ENCODE results near the gene MVD.

MVD gene

DNA sequence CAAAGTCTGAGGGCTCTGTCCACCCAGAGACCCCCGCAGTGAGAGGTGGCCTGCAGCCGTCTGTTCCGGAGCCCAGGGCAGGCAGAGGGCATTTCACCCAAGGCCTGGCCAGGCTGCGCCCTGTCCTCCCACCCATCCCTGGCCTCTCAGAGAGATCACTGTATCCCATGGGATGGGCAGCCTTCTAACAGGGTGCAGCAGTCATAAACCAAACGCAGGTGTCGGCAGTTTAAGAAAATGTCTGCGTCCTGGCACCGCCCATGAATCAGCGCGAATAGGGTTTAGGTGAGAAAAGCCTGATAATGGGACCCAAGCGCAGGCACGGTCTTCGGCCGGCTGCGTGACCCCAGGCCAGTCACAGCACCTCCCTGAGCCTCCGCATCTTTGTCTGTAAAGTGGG is 17.4 kb downstream of the MVD start:
- peak overlapping the region; percentile 58 to 80 for H3K27ac Mint-ChIP-seq
- ATAC-seq (replicated peaks) (no peak), DNase-seq (no peak)
- no peaks in the 10 kb centered on the region for H3K9me3 Mint-ChIP-seq
- peaks cover 0 to 2% of the 10 kb centered on the region in 2 donors for H3K27me3 Mint-ChIP-seq
- peaks cover 24 to 27% of the 10 kb centered on the region in 2 donors for H3K4me1 Mint-ChIP-seq (ENCODE audit: low read depth in 2 of 2)
- peaks cover 75% of the 10 kb centered on the region for H3K36me3 Mint-ChIP-seq (ENCODE audit: insufficient read depth)
- H3K4me3 Mint-ChIP-seq, result no peak overlapping the region

- DNase-seq (no peak), ATAC-seq (replicated peaks) (no peak)
- Mint-ChIP-seq H3K36me3 (ENCODE audit: insufficient read depth) (peaks cover 63% of the 10 kb centered on the region), H3K4me1 (ENCODE audit: low read depth in 2 of 2) (peaks cover 23 to 26% of the 10 kb centered on the region in 2 donors), H3K9me3 (no peaks in the 10 kb centered on the region), H3K27me3 (peaks cover 0 to 9% of the 10 kb centered on the region in 2 donors), H3K27ac (peak overlapping the region in 1 of 2 donors; percentile 13), H3K4me3 (no peak overlapping the region)
Measured at GRCh38 chr16:88643644-88643932, 19.3 kb downstream of the MVD start.

- H3K36me3 Mint-ChIP-seq (ENCODE audit: insufficient read depth), result peaks cover 64% of the 10 kb centered on the region
- peaks cover 29% of the 10 kb centered on the region in 2 donors for H3K4me1 Mint-ChIP-seq (ENCODE audit: low read depth in 2 of 2)
- H3K4me3 Mint-ChIP-seq, result no peak overlapping the region
- DNase-seq (no peak), ATAC-seq (replicated peaks) (no peak)
- H3K27ac Mint-ChIP-seq, result no peak overlapping the region
- H3K27me3 Mint-ChIP-seq, result peaks cover 0 to 9% of the 10 kb centered on the region in 2 donors
- H3K9me3 Mint-ChIP-seq, result no peaks in the 10 kb centered on the region
Measured at GRCh38 chr16:88642881-88643643, 19.8 kb downstream of the MVD start.

GRCh38 chr16:88640498-88641247 is 22.2 kb downstream of the MVD start:
- ATAC-seq (replicated peaks) (no peak), DNase-seq (no peak)
- Mint-ChIP-seq H3K27me3 (peaks cover 0 to 9% of the 10 kb centered on the region in 2 donors), H3K4me3 (peak overlapping the region; percentile 45 to 64), H3K27ac (peak overlapping the region; percentile 49 to 82), H3K36me3 (ENCODE audit: insufficient read depth) (peaks cover 70% of the 10 kb centered on the region), H3K4me1 (ENCODE audit: low read depth in 2 of 2) (peaks cover 43 to 46% of the 10 kb centered on the region in 2 donors), H3K9me3 (peaks cover 0 to 3% of the 10 kb centered on the region in 2 donors)

DNA sequence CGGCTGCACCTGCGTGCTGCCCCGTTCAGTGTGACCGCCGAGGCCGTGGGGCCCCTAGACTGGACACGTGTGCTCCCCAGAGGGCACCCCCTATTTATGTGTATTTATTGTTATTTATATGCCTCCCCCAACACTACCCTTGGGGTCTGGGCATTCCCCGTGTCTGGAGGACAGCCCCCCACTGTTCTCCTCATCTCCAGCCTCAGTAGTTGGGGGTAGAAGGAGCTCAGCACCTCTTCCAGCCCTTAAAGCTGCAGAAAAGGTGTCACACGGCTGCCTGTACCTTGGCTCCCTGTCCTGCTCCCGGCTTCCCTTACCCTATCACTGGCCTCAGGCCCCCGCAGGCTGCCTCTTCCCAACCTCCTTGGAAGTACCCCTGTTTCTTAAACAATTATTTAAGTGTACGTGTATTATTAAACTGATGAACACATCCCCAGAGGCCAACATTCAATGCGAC is 22.8 kb downstream of the MVD start:
- Mint-ChIP-seq H3K27me3 (peaks cover 0 to 9% of the 10 kb centered on the region in 2 donors), H3K4me1 (ENCODE audit: low read depth in 2 of 2) (peaks cover 44 to 48% of the 10 kb centered on the region in 2 donors), H3K36me3 (ENCODE audit: insufficient read depth) (peaks cover 70% of the 10 kb centered on the region), H3K4me3 (peak overlapping the region; percentile 45 to 64), H3K27ac (peak overlapping the region in 1 of 2 donors; percentile 82), H3K9me3 (peaks cover 0 to 3% of the 10 kb centered on the region in 2 donors)
- ATAC-seq (replicated peaks) (no peak), DNase-seq (no peak)

DNA sequence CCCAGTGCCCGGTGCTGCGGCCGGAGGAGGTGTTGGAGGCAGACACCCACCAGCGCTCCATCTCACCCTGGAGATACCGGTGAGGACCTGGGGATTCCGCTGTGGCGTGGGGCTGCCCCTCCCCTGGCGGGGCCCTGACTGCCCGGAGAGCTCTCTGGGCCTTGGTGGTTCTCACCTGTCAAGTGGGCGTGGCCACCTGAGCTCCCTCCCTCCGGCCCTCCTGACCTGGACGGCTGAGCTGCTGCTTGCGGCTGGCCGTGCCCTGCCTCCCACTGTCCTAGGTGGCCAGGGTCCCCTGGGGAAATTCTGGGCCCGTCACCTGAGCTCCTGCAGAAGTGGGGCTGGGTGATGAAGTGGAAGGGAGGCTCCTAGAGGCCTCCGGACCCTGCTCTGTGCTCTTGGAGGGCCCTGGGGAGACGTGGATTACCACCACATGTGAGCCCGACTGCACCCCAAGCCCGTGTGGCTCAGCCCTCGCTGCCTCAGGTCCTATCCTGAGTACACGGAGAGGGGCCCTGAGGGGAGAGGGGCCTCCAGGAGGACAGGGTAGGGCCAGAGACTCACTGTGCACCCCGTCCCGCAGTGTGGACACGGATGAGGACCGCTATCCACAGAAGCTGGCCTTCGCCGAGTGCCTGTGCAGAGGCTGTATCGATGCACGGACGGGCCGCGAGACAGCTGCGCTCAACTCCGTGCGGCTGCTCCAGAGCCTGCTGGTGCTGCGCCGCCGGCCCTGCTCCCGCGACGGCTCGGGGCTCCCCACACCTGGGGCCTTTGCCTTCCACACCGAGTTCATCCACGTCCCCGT is 23.5 kb downstream of the MVD start:
- peaks cover 0 to 9% of the 10 kb centered on the region in 2 donors for H3K27me3 Mint-ChIP-seq
- peak overlapping the region in 1 of 2 donors; percentile 82 for H3K27ac Mint-ChIP-seq
- peaks cover 42% of the 10 kb centered on the region in 2 donors for H3K4me1 Mint-ChIP-seq (ENCODE audit: low read depth in 2 of 2)
- peaks cover 0 to 3% of the 10 kb centered on the region in 2 donors for H3K9me3 Mint-ChIP-seq
- peak overlapping the region in 1 of 2 donors; percentile 64 for H3K4me3 Mint-ChIP-seq
- ATAC-seq (replicated peaks) (no peak), DNase-seq (no peak)
- H3K36me3 Mint-ChIP-seq (ENCODE audit: insufficient read depth), result peaks cover 69% of the 10 kb centered on the region

DNA sequence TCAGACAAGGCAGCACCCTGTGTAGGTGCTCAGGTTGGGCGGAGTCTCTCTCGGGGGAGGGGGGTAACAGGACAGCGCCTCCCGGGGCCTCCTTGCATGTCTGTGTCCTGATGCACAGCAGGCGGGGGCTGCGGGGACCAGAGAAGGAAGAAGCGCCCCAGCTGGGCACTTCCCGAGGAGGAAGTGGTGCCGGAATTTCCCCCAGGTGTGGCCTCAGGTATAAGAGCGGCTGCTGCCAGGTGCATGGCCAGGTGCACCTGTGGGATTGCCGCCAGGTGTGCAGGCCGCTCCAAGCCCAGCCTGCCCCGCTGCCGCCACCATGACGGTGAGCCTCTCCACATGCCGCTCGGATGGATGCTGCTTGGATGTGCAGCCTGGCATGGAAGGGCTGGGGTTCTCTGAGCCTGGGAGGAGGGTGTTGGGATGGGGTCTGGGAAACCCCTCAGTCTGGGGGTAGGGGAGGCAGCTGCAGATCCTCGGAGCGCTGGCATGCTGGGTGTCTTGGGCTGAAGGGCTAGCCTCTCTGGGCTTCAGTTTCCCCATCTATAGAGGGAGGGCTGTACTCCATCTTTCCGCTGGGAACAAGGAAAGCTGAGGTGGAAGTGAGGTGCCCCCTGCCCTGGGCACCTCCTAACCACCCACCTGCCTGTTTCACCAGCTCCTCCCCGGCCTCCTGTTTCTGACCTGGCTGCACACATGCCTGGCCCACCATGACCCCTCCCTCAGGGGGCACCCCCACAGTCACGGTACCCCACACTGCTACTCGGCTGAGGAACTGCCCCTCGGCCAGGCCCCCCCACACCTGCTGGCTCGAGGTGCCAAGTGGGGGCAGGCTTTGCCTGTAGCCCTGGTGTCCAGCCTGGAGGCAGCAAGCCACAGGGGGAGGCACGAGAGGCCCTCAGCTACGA is 24.3 kb downstream of the MVD start, which contains the start of gene IL17C:
Gene IL17C (plus strand): TSS at position 250 of the 908 bp plus-strand sequence. CDS start 70 bp downstream, at position 320.
- peaks cover 72% of the 10 kb centered on the region for H3K36me3 Mint-ChIP-seq (ENCODE audit: insufficient read depth)
- peaks cover 0 to 3% of the 10 kb centered on the region in 2 donors for H3K9me3 Mint-ChIP-seq
- ATAC-seq (replicated peaks) (no peak), DNase-seq (no peak)
- H3K4me1 Mint-ChIP-seq (ENCODE audit: low read depth in 2 of 2), result peaks cover 40 to 42% of the 10 kb centered on the region in 2 donors
- peaks cover 0 to 9% of the 10 kb centered on the region in 2 donors for H3K27me3 Mint-ChIP-seq
- H3K27ac Mint-ChIP-seq, result peak within 1 kb of the TSS; percentile 82 to 93
- peak within 1 kb of the TSS; percentile 61 to 67 for H3K4me3 Mint-ChIP-seq

DNA sequence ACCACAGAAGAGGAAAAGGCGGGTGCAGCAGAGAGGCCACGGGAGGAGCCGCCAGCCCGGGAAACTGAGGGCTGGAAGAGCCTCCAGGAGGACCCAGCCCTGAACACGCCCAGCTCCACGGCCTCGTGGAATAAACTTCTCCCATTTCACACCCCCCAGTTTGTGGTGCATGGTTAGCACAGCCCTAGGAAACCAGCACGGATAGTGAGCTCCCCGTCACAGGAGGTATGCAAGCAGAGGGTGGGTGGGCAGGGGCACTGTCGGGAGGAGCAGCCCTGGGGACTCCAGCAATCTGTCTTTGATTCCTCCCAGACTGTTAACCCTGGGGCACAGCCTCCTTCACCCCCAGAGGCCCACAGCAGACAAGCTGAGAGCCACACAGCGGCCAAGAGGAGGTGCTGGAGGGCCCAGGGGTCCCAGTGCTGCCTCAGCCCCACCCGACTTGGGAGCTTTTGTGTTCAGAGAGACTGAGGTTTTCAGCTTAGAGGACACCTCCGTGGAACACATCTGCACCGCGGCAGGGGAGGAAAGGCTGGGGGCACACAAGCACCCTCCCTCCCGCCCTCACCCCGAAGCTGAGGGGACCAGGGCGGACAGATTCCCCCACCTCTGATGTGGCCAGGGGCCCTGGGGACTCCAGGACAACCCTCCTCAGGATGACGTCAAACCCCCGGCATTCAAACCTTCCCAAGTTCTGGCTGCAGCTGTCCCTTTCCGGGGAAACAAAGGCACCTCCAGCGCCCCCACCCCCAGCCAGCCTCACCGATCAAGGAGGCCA is 26.2 kb downstream of the MVD start:
- no peak for ATAC-seq (replicated peaks)
- DNase-seq, result no peak
- Mint-ChIP-seq H3K4me3 (peak overlapping the region; percentile 67 to 87), H3K36me3 (ENCODE audit: insufficient read depth) (peaks cover 76% of the 10 kb centered on the region), H3K27ac (peak overlapping the region; percentile 82 to 93), H3K9me3 (peaks cover 0 to 3% of the 10 kb centered on the region in 2 donors), H3K4me1 (ENCODE audit: low read depth in 2 of 2) (peaks cover 33 to 37% of the 10 kb centered on the region in 2 donors), H3K27me3 (peaks cover 0 to 9% of the 10 kb centered on the region in 2 donors)

- no peak for DNase-seq
- H3K4me1 Mint-ChIP-seq (ENCODE audit: low read depth in 2 of 2), result peaks cover 33 to 37% of the 10 kb centered on the region in 2 donors
- peak overlapping the region; percentile 86 to 87 for H3K4me3 Mint-ChIP-seq
- peaks cover 0 to 3% of the 10 kb centered on the region in 2 donors for H3K9me3 Mint-ChIP-seq
- H3K27me3 Mint-ChIP-seq, result peaks cover 0 to 9% of the 10 kb centered on the region in 2 donors
- H3K36me3 Mint-ChIP-seq (ENCODE audit: insufficient read depth), result peaks cover 79% of the 10 kb centered on the region
- ATAC-seq (replicated peaks), result no peak
- peak overlapping the region; percentile 82 to 87 for H3K27ac Mint-ChIP-seq
Measured at GRCh38 chr16:88635671-88636319, 27.1 kb downstream of the MVD start.

- ATAC-seq (replicated peaks), result no peak
- Mint-ChIP-seq H3K4me3 (peak overlapping the region; percentile 86 to 87), H3K4me1 (ENCODE audit: low read depth in 2 of 2) (peaks cover 27 to 31% of the 10 kb centered on the region in 2 donors), H3K9me3 (peaks cover 0 to 3% of the 10 kb centered on the region in 2 donors), H3K36me3 (ENCODE audit: insufficient read depth) (peaks cover 73% of the 10 kb centered on the region), H3K27me3 (peaks cover 0 to 3% of the 10 kb centered on the region in 2 donors), H3K27ac (peak overlapping the region; percentile 82 to 87)
- DNase-seq, result no peak
Measured at GRCh38 chr16:88634994-88635670, 27.8 kb downstream of the MVD start.
